Stimulated activated CD4-positive, alpha-beta T cell treated with anti-CD3 and anti-CD28 coated beads, Interleukin-1b, Interleukin-23, amount 100 ng/mL, for 1 hour (primary cell): ENCODE results near the gene LSP1.
"Not testable (repeated sequence)": the region's sequence is repeated elsewhere in the genome, so short reads cannot be mapped to it uniquely, and the experiment has no call there.

ENCODE experiments used
- DNase-seq, 2 donors: peaks; one replicate each; pipeline ENCODE4 v3.0.0-alpha.2; 2020; ENCODE audit warnings: low read depth in 2 of 2

Gene LSP1

DNA sequence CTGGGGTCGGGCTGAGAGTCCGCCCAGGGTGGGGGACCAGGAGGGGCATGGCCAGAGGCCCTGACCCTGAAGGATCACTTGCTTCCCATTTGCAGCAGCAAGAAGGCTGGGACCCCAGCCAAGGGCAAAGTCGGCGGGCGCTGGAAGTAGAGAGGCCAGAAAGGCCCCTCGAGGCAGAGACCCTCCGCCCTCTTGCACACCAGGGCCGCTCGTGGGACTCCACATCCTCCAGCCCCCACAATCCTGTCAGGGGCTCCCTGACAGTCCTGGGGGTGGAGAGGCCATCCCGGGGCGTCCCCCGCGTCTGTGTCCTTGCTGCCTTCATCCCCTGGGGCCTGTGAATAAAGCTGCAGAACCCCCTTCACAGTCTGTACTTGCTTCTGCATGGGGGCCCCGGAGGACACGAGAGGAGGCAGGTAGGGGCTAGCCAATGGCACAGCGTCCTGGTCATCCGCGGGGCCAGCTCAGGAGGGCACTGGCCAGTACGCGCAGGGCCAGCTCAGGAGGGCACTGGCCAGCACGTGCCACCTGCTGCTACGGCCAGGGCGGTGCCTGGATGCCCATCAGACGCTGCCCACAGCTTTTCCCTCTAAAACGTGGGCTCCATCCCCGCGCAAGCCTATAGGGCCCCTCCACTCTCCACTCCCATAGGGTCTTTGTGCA lies 85.6 kb downstream of the LSP1 start:
- DNase-seq: no peak

DNA sequence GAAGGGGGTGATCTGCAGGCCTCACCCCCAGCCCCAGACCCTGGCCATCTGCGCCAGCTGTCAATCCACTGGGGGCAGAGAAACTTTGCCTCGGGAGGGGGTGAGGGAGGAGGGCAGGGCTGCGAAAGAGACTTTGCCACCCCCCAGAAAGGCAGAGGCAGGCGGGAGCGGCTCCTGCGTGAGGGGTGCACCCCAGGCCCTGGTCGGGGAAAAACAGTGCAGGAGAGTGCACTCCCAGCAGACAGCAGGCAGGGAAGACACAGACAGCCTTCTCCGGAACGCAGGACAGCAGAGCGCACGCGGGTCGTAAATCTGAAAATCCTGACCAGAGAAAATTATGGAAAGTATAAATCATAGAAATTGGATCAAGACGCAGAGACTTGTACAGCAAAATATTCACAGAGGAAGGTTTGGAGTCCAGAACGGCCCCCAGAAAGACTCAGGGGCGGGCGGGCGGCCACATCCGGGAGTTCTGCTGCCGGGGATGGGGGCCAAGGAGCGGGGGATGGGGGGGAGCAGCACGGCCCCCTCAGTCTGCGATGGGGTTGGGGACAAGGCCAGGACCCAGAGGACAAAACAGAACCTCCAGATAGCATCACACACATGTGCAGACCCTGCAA lies 86.2 kb downstream of the LSP1 start:
- no peak for DNase-seq

GRCh38 chr11:1939788-1940187 lies 86.9 kb downstream of the LSP1 start:
- not testable (repeated sequence) for DNase-seq
